GM23338 (cell line): ENCODE data around the gene ZNF443.

Experiments used
- CREB1 ChIP-seq: fragments of 250-450 bp; sonication (Bioruptor Pico); IDR thresholded peaks from 2 replicates; pipeline ENCODE4 v1.5.0; 2020; ENCODE audit warnings: low read depth, mild to moderate bottlenecking, moderate library complexity
- CTCF ChIP-seq, 2 experiments: fragments of 200-600 bp in 1 of 2; sonication (generic) in 1 of 2; conservative IDR thresholded peaks; 2 replicates each; pipeline versions ENCODE4 v1.5.1 to v1.6.1; 2016 to 2017; ENCODE audit warnings: antibody characterized with exemption in 2 of 2, low read depth in 2 of 2, mild to moderate bottlenecking in 2 of 2, moderate library complexity in 1 of 2
- EZH2 ChIP-seq: fragments of 200-600 bp; sonication (generic); IDR thresholded peaks from one replicate; pipeline ENCODE4 v1.8.0; 2017; ENCODE audit warnings: antibody characterized with exemption, mild to moderate bottlenecking, low read depth; ENCODE audit not compliant: unreplicated experiment
- EZH2phosphoT487 ChIP-seq: fragments of 200-600 bp; sonication (generic); IDR thresholded peaks from one replicate; pipeline ENCODE4 v1.8.1; 2018; ENCODE audit warnings: antibody characterized with exemption; ENCODE audit not compliant: unreplicated experiment
- JUNB ChIP-seq: IDR thresholded peaks from one replicate; pipeline ENCODE4 v1.6.1; 2016; ENCODE audit warnings: antibody characterized with exemption; ENCODE audit not compliant: unreplicated experiment
- NANOG ChIP-seq: IDR thresholded peaks from 2 replicates; pipeline ENCODE4 v1.6.1; 2016; ENCODE audit warnings: antibody characterized with exemption, borderline replicate concordance
- POLR2AphosphoS5 ChIP-seq: IDR thresholded peaks from 2 replicates; pipeline ENCODE4 v1.6.1; 2016; ENCODE audit warnings: antibody characterized with exemption, low read depth
- TF ChIP-seq, protein P1 (sequence below): IDR thresholded peaks from 2 replicates; pipeline ENCODE4 v1.6.1; 2016; ENCODE audit warnings: antibody characterized with exemption

DNA sequence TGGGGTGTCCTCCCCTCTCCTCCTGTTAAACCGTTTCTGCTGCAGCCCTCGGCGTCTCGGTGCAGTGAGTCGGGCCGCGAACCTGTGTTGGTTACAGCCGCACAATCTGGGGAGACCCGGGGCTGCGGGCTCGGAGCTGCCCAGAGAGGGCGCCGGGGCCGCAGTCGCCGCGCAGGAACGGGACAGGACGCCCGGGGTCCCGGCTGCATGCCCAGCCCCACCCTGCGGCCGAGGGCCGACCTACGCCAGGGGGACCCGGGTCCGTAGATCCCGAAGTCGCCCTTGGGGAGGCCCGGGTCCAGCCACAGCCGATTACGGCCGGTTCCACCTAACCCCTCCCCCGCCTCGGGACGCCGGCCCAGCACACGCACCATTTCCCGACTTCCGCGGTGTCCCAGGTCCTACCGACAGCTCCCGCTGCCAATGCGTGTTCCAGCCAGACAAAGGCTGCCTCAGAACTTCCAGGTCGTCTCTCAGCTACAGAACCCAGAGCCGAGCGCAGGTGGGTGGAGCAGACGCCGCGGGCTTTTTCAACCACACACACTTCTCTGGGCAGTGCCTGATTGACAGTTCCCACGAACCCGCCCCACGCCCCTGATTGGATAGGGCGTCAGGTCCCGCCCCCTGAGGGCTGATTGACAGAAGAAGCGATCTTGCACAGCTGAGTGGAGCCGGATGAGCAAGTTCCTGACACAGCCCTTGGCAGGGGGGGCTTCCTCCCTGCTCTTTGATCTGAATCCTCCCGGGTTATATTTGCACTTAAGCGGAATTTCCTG is at the start of gene ZNF443:
- 0 out of 4 replicates have a peak, but pooled peaks of 1 of the 2 experiments have one; percentile 12 for TF ChIP-seq CTCF (conservative IDR thresholded peaks at IDR 0.05; ENCODE audit: low read depth in 2 of 2)
- TF ChIP-seq POLR2AphosphoS5 = peak; percentile 88
- TF ChIP-seq EZH2 = no peak
- no peak for TF ChIP-seq NANOG
- TF ChIP-seq JUNB = no peak
- TF ChIP-seq CREB1 = 0 out of 2 replicates have a peak, but pooled peaks have one; percentile 31
- TF ChIP-seq EZH2phosphoT487 = no peak
- TF ChIP-seq, protein P1, sequence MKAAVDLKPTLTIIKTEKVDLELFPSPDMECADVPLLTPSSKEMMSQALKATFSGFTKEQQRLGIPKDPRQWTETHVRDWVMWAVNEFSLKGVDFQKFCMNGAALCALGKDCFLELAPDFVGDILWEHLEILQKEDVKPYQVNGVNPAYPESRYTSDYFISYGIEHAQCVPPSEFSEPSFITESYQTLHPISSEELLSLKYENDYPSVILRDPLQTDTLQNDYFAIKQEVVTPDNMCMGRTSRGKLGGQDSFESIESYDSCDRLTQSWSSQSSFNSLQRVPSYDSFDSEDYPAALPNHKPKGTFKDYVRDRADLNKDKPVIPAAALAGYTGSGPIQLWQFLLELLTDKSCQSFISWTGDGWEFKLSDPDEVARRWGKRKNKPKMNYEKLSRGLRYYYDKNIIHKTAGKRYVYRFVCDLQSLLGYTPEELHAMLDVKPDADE = no peak
